HTERT RPE-1 (cell line): ENCODE data around the gene JAML.
"Not testable (repeated sequence)": the region's sequence is repeated elsewhere in the genome, so short reads cannot be mapped to it uniquely, and the experiment has no call there.

Experiments used
- in situ Hi-C: fragments of 300-500 bp; cut with MboI; formaldehyde crosslinking; loops from 4 replicates; pipeline ENCODE4 v1.14.3; 2020; ENCODE audit warnings: low sequenced_read_pairs

JAML gene

DNA sequence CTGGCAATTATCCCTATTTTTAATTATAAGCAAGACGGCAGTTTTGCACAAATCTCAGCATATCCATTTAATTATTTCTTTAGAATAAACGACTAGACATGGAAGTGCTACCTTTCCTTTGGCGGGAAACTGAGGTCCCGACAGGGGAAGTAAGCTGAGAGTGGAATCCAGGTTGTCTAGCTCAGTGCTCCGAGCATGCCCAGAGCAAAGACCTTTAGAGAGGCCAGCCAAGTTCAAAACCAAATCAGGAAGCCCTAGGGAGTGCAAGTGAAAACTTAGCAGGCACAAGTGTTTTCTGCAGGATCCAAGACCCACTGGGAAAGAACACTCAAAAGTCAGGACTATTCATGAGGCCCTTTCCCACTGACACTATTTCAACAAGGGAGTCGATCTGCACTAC lies 25.7 kb downstream of the JAML start:
- in situ Hi-C loops = no loop called here

DNA sequence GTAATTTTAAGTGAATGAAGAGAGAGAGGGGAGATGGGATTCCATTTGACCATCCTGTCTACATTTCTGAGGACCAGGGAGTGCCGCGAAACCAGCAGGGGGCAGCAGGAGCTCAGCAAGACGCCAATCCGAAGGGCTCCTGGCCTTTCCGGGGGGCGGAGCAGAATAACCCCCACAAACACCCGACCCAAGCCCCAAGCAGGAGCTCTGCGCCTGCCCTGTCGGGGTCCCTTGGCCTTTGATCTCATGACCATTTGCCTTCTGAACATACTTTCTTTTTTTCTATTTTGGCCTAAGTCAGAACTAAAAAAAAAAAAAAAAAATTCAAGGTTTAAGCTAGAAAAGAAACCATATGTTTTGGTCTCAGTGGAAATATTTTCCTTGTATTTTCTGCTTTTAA lies 26.4 kb downstream of the JAML start:
- in situ Hi-C loops = no loop called here

DNA sequence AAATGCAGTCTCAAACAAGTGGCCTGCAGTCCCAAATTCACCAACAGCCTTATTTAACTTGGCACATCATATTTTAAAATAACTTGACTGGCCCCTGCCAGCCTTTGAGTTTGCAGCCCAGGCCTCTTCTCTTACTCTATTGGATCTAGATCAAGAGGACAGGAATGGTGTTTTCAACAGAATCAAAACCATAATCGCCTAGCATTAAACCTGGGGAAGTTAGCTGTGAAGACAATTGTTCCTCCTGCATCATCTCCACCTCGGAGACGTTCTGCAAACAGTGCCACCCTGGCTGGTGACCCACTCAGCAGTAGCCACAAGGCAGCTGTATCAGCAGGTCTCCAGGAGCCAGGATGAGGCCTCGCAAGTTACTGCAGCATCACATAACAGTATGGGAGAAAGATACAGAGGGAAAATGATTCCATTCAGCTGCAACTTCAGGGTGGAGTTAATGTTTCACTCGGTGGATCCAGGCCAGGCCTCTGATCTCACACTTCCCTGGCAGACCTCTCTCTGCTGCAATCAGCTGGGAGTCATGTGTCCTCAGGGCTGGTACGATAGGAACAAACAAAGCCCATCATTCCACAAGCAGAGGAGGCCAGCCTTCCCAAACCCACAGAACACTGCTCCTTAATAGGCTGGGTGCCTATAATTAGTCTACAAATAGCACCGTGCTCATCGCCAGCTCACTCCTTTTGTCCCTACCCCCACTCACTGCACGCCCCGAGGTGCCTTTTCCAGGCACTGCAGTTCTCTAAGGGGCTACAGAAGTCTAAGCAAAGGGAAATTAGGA lies 29.8 kb downstream of the JAML start:
- in situ Hi-C loops = no loop called here

DNA sequence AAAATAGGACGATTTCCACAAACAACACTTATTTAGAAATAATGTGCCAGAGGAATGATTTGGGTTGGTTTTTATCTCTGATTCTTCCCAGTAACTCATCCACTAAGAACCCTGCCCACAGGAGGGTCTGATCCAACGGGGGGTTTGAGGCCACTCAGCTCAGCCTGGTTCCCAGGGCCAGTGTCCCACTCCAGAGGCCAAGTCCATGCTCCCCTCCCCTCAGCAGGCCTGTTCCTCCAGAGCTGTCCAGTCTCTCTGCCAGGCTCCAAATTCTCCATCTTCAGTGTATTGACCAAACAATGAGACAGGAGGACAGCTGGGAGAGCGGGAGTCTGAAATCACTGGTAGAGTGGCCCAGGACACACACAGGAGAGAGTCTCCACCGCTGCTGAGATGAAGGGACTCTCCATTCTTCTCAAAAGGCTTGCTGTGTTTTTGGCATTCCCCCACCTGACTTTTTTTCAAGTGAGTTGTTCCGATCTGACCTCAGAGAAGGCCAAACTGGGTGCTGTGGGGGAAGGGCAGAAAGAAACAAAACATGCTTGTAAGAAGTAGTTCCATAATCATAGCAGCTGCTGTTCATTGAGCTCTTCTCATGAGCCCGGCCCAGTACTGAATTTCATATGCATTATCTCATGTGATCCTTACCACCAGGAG lies 30.8 kb downstream of the JAML start:
- in situ Hi-C loops = no loop called here

DNA sequence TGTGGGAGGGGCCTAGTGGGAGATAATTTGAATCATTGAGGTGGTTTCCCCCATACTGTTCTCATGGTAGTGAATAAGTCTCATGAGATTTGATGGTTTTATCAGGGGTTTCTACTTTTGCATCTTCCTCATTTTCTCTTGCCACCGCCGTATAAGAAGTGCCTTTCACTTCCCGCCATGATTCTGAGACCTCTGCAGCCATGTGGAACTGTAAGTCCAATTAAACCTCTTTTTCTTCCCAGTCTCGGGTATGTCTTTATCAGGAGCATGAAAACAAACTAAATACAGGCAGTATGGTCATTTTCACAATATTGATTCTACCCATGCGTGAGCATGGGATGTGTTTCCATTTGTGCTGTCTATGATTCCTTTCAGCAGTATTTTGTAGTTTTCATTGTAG lies 32.0 kb downstream of the JAML start:
- in situ Hi-C loops = not testable (repeated sequence)

DNA sequence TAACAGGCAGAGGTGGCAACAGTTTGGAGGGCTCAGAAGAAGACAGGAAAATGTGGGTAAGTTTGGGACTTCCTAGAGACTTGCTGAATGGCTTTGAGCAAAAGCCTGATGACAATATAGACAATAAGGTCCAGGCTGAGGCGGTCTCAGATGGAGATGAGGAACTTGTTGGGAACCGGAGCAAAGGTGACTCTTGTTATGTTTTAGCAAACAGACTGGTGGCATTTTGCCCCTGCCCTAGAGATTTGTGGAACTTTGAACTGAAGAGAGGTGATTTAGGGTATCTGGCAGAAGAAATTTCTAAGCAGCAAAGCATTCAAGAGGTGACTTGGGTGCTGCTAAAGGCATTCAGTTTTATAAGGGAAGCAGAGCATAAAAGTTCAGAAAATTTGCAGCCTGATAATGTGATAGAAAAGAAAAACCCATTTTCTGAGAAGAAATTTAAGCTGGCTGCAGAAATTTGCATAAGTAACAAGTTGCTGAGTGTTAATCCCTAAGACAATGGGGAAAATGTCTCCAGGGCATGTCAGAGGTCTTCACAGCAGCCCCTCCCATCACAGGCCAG lies 33.8 kb downstream of the JAML start:
- in situ Hi-C loops = not testable (repeated sequence)

DNA sequence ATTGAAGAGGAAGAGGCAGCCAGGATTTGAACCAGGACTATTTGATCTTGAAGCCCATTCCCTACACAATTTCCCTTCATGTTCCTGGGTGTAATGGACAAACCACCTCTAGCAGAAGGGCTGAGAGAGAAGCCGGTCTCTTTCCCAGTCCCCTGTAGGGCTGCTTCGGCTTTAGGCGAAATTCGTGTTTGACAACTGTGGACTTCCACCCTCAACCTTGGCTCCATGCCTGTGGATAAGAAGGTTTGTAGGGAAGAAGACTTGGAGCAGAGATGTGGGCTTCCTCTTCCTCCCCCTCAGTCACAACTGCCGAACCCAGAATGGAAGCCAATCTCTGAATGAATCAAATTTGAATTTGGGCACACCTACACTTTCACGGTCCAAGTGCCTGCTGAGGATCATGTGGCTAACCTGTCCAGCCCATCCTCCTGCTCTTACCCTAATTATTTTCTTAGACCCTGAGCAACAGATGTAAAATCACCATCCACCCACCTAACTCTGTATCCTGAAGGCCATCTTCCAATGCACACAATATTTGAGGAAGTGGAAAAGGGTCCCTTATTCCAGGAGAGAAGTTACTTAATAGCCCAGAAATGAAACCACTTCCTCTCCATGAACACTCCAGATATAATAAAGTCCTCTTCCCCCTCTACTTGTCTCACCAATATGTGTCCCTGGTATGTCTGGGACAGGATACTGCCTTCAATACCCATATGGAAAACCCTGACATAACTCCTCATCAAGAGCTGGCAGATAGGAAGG lies 38.3 kb downstream of the JAML start:
- in situ Hi-C loops = no loop called here

DNA sequence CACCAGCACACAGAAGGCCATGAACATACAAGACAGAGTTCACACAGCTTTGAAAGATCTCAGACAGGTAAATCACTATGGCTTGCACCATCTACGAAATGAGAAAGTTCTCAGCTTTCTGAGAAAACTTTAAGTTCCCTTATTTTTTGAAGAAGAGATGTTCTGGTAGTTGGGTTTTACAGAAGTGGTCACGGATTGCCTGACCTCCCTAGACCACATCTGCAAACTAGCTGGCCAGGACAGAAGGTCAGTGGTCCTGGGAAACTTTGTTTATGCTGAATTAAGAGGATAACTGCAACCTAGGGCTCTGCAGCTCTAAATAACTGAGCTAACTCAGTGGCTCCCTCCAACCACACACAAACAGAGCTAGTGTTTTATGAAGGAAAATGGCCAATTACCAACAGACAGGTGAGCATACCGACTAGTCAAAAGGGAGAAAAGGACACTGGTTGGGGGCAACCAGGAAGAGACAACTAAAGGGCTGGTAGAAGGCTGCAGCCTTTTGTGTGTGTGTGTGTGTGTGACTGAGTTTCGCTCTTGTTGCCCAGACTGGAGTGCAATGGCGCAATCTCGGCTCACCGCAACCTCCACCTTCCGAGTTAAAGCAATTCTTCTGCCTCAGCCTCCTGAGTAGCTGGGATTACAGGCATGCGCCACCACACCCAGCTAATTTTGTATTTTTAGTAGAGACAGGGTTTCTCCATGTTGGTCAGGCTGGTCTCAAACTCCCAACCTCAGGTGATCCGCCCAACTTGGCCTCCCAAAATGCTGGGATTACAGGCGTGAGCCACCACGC lies 39.8 kb downstream of the JAML start:
- in situ Hi-C loops = no loop called here

DNA sequence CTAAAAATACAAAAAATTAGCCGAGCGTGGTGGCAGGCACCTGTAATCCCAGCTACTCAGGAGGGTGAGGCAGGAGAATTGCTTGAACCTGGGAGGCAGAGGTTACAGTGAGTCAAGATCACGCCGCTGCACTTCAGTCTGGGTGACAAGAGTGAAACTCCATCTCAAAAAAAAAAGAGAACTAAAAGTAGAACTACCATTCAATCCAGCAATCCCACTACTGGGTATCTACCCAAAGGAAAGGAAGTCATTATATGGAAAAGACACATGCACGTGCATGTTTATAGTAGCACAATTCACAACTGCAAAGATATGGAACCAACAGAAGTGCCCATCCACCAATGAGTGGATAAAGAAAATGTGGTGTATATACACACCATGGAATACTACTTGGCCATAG lies 41.1 kb downstream of the JAML start:
- in situ Hi-C loops = not testable (repeated sequence)

DNA sequence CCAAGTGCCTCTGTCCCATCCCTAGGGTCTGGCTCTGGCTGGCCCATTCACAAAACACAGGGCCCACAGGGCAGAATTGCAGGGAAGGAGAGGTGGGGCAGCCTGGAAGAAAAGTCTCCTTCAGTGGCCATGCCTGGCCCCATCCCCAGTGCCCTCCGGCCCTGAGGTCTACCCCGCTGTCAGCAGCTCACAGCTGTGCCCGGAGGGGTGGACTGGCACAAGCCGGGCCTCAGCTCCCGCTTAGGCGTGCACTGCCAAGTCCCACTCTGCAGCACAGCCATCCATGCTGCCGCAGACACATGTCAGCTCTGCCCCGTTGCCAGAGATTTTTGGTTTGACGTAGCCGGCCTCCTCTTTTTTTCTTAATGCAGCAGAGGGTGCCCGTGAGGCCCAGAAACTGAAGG lies 44.5 kb downstream of the JAML start:
- in situ Hi-C loops = no loop called here

DNA sequence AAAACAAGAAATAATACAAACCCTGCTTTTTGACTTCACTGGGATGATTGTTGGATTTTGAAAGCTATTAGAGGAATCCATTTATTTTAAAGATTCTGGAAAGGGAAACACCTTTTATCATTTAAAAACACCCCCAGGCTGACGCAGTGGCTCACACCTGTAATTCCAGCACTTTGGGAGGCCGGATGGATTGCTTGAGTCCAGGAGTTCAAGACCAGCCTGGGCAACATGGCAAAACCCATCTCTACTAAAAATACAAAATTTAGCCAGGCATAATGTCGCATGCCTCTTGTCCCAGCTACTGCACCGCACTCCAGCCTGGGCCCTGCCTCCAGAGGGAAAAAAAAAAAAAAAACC lies 48.1 kb downstream of the JAML start:
- in situ Hi-C loops = no loop called here

DNA sequence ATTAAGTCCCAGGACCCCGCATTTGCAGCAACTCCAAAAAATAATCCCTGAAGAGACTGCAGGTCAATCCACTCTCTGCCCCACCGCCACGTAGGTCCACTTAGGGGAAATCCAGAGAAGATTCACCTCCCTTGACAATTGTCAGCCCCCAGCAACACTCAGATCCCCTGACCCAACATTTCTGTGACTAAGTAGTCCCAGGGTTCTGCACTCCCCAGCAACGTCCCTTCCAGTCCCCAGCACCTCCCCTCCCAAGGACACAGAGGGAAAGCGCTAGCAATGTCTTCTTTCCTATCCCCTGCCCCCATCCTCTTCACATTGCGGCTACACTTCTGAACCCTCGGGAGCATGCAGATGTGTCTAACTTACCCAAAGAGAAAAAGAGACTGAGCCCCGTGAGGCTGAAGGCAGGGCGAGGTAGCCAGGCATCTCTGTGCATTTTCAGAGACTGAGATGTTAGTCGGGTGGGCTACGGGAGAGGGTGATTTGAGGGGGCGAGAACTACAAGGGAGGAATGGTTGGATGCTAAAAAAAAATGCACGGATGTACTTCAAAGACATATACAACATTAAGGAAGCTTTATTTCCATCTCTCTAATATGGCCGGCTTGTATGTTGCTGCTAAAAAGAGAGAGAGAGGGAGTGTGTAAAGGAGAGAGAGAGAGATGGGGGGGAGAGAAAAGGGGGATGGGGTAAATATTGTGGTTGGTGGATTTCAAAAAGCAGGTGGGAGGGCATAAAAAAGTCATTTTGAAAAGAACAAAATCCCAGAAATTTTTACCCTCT lies 48.6 kb downstream of the JAML start, which contains the start of gene SCN2B:
TSS of gene SCN2B (minus strand) at position 647 of the 785 bp plus-strand sequence. CDS start at position 439, 208 bp downstream.
- in situ Hi-C loops = no loop called here

DNA sequence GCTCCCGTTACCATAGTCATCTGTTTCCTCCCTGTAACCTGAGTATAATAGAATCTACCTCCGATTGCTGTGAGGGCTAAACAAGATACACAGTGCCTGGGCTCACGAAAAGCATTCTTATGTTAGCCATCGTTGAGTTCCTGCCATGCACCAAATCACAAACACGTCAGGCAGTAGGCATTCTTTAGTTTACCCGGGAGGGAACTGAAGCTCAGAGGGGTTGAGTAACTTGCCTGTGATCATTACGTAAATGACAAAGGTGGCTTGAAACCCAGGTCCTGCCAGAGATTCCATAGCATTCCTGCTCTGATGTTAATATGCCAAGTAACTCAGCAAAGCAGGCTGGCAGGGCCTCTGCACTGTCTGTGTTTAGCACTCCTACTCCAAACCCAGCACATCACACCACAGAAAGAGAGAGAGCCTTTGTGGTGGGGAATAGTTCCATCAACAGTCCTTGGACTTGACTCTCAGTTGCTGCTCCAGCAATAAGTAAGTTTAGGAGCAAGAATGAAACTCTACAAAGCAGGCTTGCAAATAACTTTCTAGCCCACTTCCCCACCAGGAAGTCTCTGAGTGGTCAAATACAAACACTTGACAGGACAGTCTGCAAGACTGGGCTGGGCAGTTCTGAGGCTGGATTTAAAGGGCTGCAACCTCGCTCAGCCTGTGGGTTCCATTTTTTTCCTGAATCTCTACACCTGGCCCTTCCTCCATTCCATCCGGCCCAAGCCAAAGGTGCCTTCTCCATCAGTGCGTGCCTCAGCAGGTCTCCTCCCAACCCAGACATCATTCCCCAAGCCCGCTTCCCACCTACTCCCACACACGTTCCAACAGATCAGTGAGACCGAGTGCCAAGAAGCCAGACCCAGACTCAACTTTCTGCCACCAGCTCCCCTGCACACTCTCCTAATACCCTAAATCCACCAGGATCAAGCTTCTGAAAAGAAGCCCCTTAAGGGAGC lies 49.5 kb downstream of the JAML start:
- in situ Hi-C loops = no loop called here

DNA sequence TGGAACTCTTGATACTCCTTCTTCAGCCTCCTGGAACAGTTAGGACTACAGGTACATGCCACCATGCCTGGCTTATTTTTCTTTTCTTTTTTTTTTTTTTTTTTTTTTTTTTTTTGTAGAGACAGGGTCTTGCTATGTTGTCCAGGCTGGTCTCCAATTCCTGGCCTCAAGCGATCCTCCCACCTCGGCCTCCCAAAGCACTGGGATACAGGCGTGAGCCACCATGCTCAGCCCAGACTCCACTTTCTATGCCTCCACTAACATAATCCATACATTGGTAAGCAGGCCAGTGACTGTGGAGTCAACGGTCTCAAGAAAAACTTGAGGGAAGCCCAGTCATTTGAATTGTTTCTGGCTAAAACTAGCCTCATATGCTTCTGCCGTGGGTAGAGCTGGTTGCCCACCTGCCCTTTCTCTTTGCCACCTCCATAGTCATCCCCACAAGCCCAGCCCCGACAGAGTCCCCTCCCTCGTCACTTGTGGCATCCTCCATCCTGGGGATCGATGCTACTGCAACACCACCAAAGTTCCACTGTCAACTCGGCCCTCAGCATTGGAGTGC lies 50.7 kb downstream of the JAML start:
- in situ Hi-C loops = no loop called here

DNA sequence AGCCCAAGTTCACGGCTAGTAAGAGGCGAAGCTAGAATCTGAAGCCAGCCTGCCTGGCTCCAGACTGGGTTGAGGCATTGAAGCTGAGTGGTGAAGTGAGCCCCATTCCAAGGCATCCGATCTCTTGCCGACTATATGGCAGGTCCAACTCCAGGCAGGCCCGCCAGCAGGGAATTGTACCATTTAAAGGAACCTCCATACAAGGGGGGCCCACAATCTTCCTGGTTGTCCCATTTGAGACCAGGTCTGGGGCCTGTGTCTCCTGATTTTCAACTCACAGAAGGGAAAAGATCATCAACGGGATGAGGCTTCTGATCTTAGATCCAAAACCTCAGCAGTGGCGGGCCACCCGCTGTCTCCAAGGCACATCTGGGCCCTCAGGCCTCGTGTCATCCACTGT lies 52.5 kb downstream of the JAML start:
- in situ Hi-C loops = no loop called here

DNA sequence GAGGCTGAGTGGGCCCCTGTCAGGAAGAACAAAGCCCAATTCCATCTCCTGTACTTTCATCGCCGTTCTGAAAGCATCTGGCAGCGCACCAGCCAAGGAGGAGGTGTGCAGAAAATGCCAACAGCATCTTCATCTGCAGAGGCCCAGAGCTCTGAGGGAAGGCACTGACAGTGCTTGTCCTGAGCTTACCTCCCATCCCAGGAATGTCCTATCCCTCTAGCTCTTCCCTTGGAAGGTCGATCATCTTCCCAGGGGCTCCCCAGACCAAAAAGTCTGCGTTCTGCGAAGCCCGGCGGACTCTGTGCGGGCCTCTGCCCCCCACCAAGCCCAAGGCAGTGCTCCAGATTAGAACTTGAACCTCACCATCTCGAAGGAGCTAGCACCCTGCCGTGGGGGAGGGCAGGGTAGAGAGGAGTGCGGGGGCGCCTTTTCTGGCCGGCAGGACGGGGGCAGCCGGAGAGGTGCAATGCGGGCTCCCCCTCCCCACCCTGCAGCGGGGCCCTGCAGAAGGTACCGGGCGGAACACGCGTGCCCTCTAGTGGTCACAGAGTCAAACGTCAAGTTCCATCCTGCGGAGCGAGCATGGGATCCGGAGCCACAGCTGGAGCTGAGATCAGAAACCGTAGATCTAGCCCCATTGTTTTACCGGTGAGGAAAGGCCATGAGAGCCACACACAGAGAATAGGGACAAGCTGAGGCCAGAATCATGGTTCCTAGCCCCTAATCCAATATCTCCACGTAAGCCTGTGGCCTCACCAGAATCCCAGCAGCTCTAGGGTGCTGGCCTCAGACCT lies 53.3 kb downstream of the JAML start:
- in situ Hi-C loops = no loop called here

DNA sequence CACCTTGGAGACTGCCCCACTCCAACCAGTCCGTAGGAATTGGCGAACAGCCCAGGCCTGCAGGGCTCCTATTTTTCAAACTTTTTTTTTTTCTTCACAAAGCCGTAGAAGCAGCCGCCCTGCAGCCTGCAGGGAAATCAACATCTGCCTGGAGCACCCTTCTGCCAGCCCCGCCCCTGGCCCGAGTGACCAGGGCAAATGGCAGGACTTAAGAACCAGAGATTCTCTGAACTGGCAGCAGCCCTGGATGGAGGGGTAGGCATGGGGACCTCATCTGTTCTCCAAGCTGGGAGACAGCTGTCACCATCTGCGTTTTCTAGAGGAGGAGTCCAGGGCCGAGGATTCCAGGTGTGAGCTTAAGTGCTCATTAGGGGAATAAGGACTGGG lies 53.9 kb downstream of the JAML start:
- in situ Hi-C loops = no loop called here

DNA sequence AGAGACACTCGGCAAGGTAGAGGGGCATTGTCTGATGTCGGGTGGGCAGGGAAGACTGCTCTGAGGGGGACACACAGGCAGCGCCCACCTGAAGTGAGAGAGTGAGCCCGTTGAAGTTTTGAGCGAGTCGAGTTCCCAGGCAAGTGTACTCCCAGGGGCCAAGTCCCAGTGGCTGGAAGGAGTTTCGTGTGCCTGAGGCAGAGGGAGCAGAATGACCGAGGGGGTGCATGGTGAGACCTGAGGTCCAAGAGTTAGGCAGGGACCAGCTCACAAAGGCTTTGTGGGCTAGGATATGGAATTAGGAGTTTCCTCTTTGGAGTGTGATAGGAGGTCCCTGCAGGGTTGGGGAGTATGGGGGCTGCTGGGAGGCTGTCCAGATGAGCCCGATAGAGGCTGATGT lies 54.6 kb downstream of the JAML start:
- in situ Hi-C loops = no loop called here
